A549 (cell line): ENCODE results near the gene GPR153. TPM values are rescaled to one million over a fixed set of nuclear protein-coding genes. Genes with fewer than 3 reads are reported as not detected.

Source experiments
- ATAC-seq, 2 experiments: fragments of 200-7000 bp in 1 of 2; fragments of >200 bp in 1 of 2; cut with Nextera tagmentation in 1 of 2; cut with Tn5 transposase in 1 of 2; 3 replicates each; pipeline versions ENCODE4 v1.8.0 to v1.9.1; 2018 to 2020; ENCODE audit warnings: mild to moderate bottlenecking in 1 of 2, moderate library complexity in 1 of 2
- CTCF ChIA-PET: fragments of 300-600 bp; sonication (Branson Sonifier 250); formaldehyde crosslinking; extraction: SDS; loops from one replicate; lab custom pipeline; 2021; ENCODE audit warnings: antibody characterized with exemption, inconsistent platforms; lab: Yijun Ruan, JAX
- POLR2A ChIA-PET: fragments of 350-600 bp; formaldehyde crosslinking; extraction: SDS; loops from one replicate; lab custom pipeline; 2021; ENCODE audit warnings: antibody characterized with exemption, inconsistent platforms; lab: Yijun Ruan, JAX
- DNase-seq, 2 experiments: peaks; one replicate each; pipeline versions ENCODE4 v3.0.0 to v3.0.0-alpha.2; 2011 to 2016; ENCODE audit warnings: low read depth in 1 of 2, low spot score in 1 of 2
- FAIRE-seq: peaks from 2 replicates; lab custom pipeline; 2011; peaks lifted over from hg19 to GRCh38; lab: Jason Lieb, UNC
- H3K27ac ChIP-seq, 2 experiments: fragments of >200 bp; sonication (Bioruptor Twin); formaldehyde crosslinking; 3 replicates each; pipeline ENCODE4 v1.5.1; 2016 to 2017
- H3K4me1 ChIP-seq: fragments of >200 bp; sonication (Bioruptor Twin); formaldehyde crosslinking; 3 replicates; pipeline ENCODE4 v1.6.1; 2016
- H3K4me2 ChIP-seq: fragments of >200 bp; sonication (Bioruptor Twin); formaldehyde crosslinking; 3 replicates; pipeline ENCODE4 v1.6.1; 2016
- H3K4me3 ChIP-seq: fragments of >200 bp; sonication (Bioruptor Twin); formaldehyde crosslinking; 3 replicates; pipeline ENCODE4 v1.5.1; 2016
- H3K9me3 ChIP-seq: fragments of >200 bp; sonication (Bioruptor Twin); formaldehyde crosslinking; 3 replicates; pipeline ENCODE4 v1.6.1; 2016
- ATOH8 ChIP-seq: fragments of 250-450 bp; sonication (Bioruptor Pico); IDR thresholded peaks from 2 replicates; pipeline ENCODE4 v1.5.0; 2020; ENCODE audit warnings: low read depth, mild to moderate bottlenecking, moderate library complexity
- BHLHE40 ChIP-seq: IDR thresholded peaks from 2 replicates; pipeline ENCODE4 v1.6.1; 2012; ENCODE audit warnings: low read depth, low read length, inconsistent platforms
- CBX2 ChIP-seq: fragments of 200-600 bp; sonication (generic); IDR thresholded peaks from 2 replicates; pipeline ENCODE4 v1.6.1; 2016; ENCODE audit warnings: low read depth, mild to moderate bottlenecking, borderline replicate concordance
- CBX8 ChIP-seq: fragments of 200-600 bp; sonication (generic); IDR thresholded peaks from 2 replicates; pipeline ENCODE4 v1.6.1; 2016
- CHD2 ChIP-seq: fragments of 150-350 bp; IDR thresholded peaks from 2 replicates; pipeline ENCODE4 v1.6.1; 2014; ENCODE audit warnings: low read length; ENCODE audit not compliant: partially characterized antibody
- CTCF ChIP-seq: fragments of >200 bp; sonication (Bioruptor Twin); formaldehyde crosslinking; IDR thresholded peaks from 3 replicates; pipeline ENCODE4 v1.5.1; 2016
- EP300 ChIP-seq, 2 experiments: fragments of >200 bp; sonication (Bioruptor Twin); formaldehyde crosslinking; IDR thresholded peaks; 2 replicates in 1 of 2; 3 replicates in 1 of 2; pipeline ENCODE4 v1.6.1; 2016 to 2017
- FOSB ChIP-seq: fragments of 250-450 bp; sonication (Bioruptor Pico); IDR thresholded peaks from 2 replicates; pipeline ENCODE4 v1.5.0; 2020; ENCODE audit warnings: mild to moderate bottlenecking, moderate library complexity
- FOSL2 ChIP-seq, 2 experiments: fragments of 450-650 bp in 1 of 2; fragments of >200 bp in 1 of 2; sonication (Bioruptor Twin) in 1 of 2; formaldehyde crosslinking; IDR thresholded peaks; 2 replicates each; pipeline versions ENCODE4 v1.5.0 to v1.6.1; 2016 to 2020; ENCODE audit warnings: mild to moderate bottlenecking in 1 of 2, moderate library complexity in 1 of 2
- HDAC2 ChIP-seq: fragments of 200-600 bp; sonication (generic); IDR thresholded peaks from 2 replicates; pipeline ENCODE4 v1.6.1; 2016
- HMGXB4 ChIP-seq: fragments of 250-450 bp; sonication (Bioruptor Pico); IDR thresholded peaks from 2 replicates; pipeline ENCODE4 v1.5.0; 2021; ENCODE audit warnings: mild to moderate bottlenecking, moderate library complexity, borderline replicate concordance
- JUN ChIP-seq, 2 experiments: fragments of >200 bp; sonication (Bioruptor Twin); formaldehyde crosslinking; IDR thresholded peaks; 2 replicates in 1 of 2; 3 replicates in 1 of 2; pipeline ENCODE4 v1.6.1; 2016 to 2017
- KDM1A ChIP-seq: fragments of 200-600 bp; sonication (generic); IDR thresholded peaks from 2 replicates; pipeline ENCODE4 v1.6.1; 2016; ENCODE audit warnings: low read depth, mild to moderate bottlenecking
- MAZ ChIP-seq: fragments of 150-350 bp; IDR thresholded peaks from 2 replicates; pipeline ENCODE4 v1.6.1; 2014; ENCODE audit warnings: antibody characterized with exemption, low read depth, low read length, borderline replicate concordance
- MYC ChIP-seq: IDR thresholded peaks from 2 replicates; pipeline ENCODE4 v1.6.1; 2012; ENCODE audit warnings: mild to moderate bottlenecking, inconsistent platforms, low read length, improper control_type of control experiment, borderline replicate concordance
- NFE2L2 ChIP-seq: fragments of 150-350 bp; conservative IDR thresholded peaks from 2 replicates; pipeline ENCODE4 v1.6.1; 2014; ENCODE audit warnings: low read length
- POLR2A ChIP-seq: IDR thresholded peaks from 2 replicates; pipeline ENCODE4 v1.6.1; 2012; ENCODE audit warnings: mild to moderate bottlenecking, low read length
- POLR2AphosphoS2 ChIP-seq: conservative IDR thresholded peaks from 2 replicates; pipeline ENCODE4 v1.6.1; 2012; ENCODE audit warnings: low read length, improper control_type of control experiment, inconsistent platforms
- RAD21 ChIP-seq, 2 experiments: fragments of >200 bp in 1 of 2; sonication (Bioruptor Twin) in 1 of 2; formaldehyde crosslinking in 1 of 2; IDR thresholded peaks in 1 of 2; conservative IDR thresholded peaks in 1 of 2; 2 replicates in 1 of 2; 3 replicates in 1 of 2; pipeline ENCODE4 v1.6.1; 2012 to 2018; ENCODE audit warnings: inconsistent platforms in 1 of 2
- RCOR1 ChIP-seq: fragments of 150-350 bp; IDR thresholded peaks from 2 replicates; pipeline ENCODE4 v1.6.1; 2014; ENCODE audit warnings: antibody characterized with exemption, low read length, low read depth
- RFX5 ChIP-seq: fragments of 450-650 bp; IDR thresholded peaks from 2 replicates; pipeline ENCODE4 v1.7.1; 2014; ENCODE audit warnings: antibody characterized with exemption, mild to moderate bottlenecking, moderate library complexity
- RNF2 ChIP-seq: fragments of 200-600 bp; sonication (generic); IDR thresholded peaks from 2 replicates; pipeline ENCODE4 v1.6.1; 2016; ENCODE audit warnings: low read depth, mild to moderate bottlenecking, antibody characterized with exemption, moderate library complexity, borderline replicate concordance
- SREBF2 ChIP-seq: fragments of 450-650 bp; IDR thresholded peaks from 2 replicates; pipeline ENCODE4 v1.6.1; 2014; ENCODE audit warnings: mild to moderate bottlenecking, moderate library complexity
- TP53 ChIP-seq: fragments of 250-450 bp; sonication (Bioruptor Pico); IDR thresholded peaks from 2 replicates; pipeline ENCODE4 v1.5.0; 2021; ENCODE audit warnings: mild to moderate bottlenecking, moderate library complexity
- ZFP36 ChIP-seq: fragments of 450-650 bp; IDR thresholded peaks from 2 replicates; pipeline ENCODE4 v1.6.1; 2014; ENCODE audit warnings: borderline replicate concordance; ENCODE audit not compliant: partially characterized antibody
- ZSCAN20 ChIP-seq: fragments of 250-450 bp; sonication (Bioruptor Pico); IDR thresholded peaks from 2 replicates; pipeline ENCODE4 v1.8.0; 2022; ENCODE audit warnings: mild to moderate bottlenecking, moderate library complexity
- WGBS: methylation state at CpG from one replicate; pipeline ENCODE4 v1.1.6; 2017; ENCODE audit errors: missing lambda C conversion rate; 5-methylcytosine and 5-hydroxymethylcytosine counted together
- polyA plus RNA-seq, 4 experiments: library from polyadenylated mRNA; depleted of rRNA in 3 of 4; stranded (reverse); fragments of >200 nt; fragmentation: RNase III in 1 of 4; extraction: RNeasy Plus Mini Kit Qiagen cat#74134 plus additional on column Dnase treatment in 1 of 4; gene quantifications; 2 replicates in 3 of 4; 3 replicates in 1 of 4; pipeline ENCODE4 v1.2.3, GENCODE V29; 2011 to 2017

Gene GPR153
- polyA plus RNA-seq, 2 of the 4 experiments (the other 2 are of a cell fraction), result 0.56 to 1.4 TPM

- H3K9me3 ChIP-seq, result no peaks in the 10 kb centered on the region
- H3K4me2 ChIP-seq, result no peak overlapping the region
- POLR2A ChIA-PET, result no interaction called here
- WGBS, result 78% methylated on average over 11 of the region's 19 CpGs
- TF ChIP-seq CHD2 (no peak), JUN (IDR thresholded peaks at IDR 0.05) (no peak), FOSL2 (IDR thresholded peaks at IDR 0.05) (no peak), FOSL2 (CRISPR knock-in tag; IDR thresholded peaks at IDR 0.05) (no peak), ZFP36 (no peak), MAZ (no peak), NFE2L2 (no peak)
- FAIRE-seq (no peak), ATAC-seq (no peak), DNase-seq (no peak)
- H3K4me3 ChIP-seq, result no peak overlapping the region
- no peak overlapping the region for H3K27ac ChIP-seq
- CTCF ChIA-PET, result interaction anchor here (1.3 to 3.9 kb wide), 4 partner anchors 16 to 62 kb away, joined by 3 to 17 read pairs (median 4); no protein-coding TSS in a partner anchor
- H3K4me1 ChIP-seq, result no peaks in the 10 kb centered on the region
Observed at GRCh38 chr1:6281511-6282402, 20.9 kb upstream of the GPR153 start.

- DNase-seq (peak; percentile 23 to 35), FAIRE-seq (no peak)
- no peak overlapping the region for H3K27ac ChIP-seq
- H3K4me3 ChIP-seq, result no peak overlapping the region
- no peaks in the 10 kb centered on the region for H3K9me3 ChIP-seq
- no peaks in the 10 kb centered on the region for H3K4me1 ChIP-seq
- POLR2A ChIA-PET, result no interaction called here
- no peak overlapping the region for H3K4me2 ChIP-seq
- TF ChIP-seq CTCF (0 out of 3 replicates have a peak, but pooled peaks have one; percentile 11), RNF2 (no peak), KDM1A (no peak), RAD21 (conservative IDR thresholded peaks at IDR 0.05 in 1 of 2, IDR thresholded peaks at IDR 0.05 in 1 of 2) (peak; percentile 13 to 22; a peak in 1 of 5 replicates), POLR2AphosphoS2 (no peak), EP300 (IDR thresholded peaks at IDR 0.05) (no peak), TP53 (CRISPR knock-in tag) (no peak), CBX2 (no peak)
- TF ChIP-seq, all 56 proteins: peak for 2
- 68% methylated on average over 12 of the region's 33 CpGs for WGBS
- ATAC-seq, result peak; percentile 68 to 85; a peak in 5 of 6 replicates
- CTCF ChIA-PET, result interaction anchor here (1.3 to 3.9 kb wide), 4 partner anchors 17 to 62 kb away, joined by 3 to 17 read pairs (median 4); no protein-coding TSS in a partner anchor
Observed at GRCh38 chr1:6280761-6281451, 20.0 kb upstream of the GPR153 start.

GRCh38 chr1:6279613-6280383, 18.9 kb upstream of the GPR153 start:
- Histone ChIP-seq H3K4me1 (no peaks in the 10 kb centered on the region), H3K4me2 (no peak overlapping the region), H3K27ac (no peak overlapping the region), H3K4me3 (no peak overlapping the region), H3K9me3 (no peaks in the 10 kb centered on the region)
- CTCF ChIA-PET, result interaction anchor here (1.4 to 3.9 kb wide), 2 partner anchors 29 to 33 kb away, joined by 3 to 17 read pairs; no protein-coding TSS in a partner anchor
- 94% methylated on average over 13 of the region's 31 CpGs for WGBS
- DNase-seq (no peak), ATAC-seq (no peak), FAIRE-seq (no peak)
- POLR2A ChIA-PET, result no interaction called here
- TF ChIP-seq HMGXB4 (CRISPR knock-in tag) (no peak), ATOH8 (no peak), ZSCAN20 (CRISPR knock-in tag) (no peak), HDAC2 (no peak), BHLHE40 (no peak), CBX8 (no peak), RFX5 (no peak), MYC (no peak), RNF2 (no peak), POLR2A (no peak), FOSB (CRISPR knock-in tag) (no peak), POLR2AphosphoS2 (no peak), SREBF2 (no peak), RCOR1 (no peak), FOSL2 (IDR thresholded peaks at IDR 0.05) (no peak), FOSL2 (CRISPR knock-in tag; IDR thresholded peaks at IDR 0.05) (no peak)
